ENCODE results near the gene CCDC137. TPM values are rescaled to one million over a fixed set of nuclear protein-coding genes. Genes with fewer than 3 reads are reported as not detected.

The CCDC137 gene
- total RNA-seq, 2 experiments from 2014 or later: 39.4 to 61.4 TPM

DNA sequence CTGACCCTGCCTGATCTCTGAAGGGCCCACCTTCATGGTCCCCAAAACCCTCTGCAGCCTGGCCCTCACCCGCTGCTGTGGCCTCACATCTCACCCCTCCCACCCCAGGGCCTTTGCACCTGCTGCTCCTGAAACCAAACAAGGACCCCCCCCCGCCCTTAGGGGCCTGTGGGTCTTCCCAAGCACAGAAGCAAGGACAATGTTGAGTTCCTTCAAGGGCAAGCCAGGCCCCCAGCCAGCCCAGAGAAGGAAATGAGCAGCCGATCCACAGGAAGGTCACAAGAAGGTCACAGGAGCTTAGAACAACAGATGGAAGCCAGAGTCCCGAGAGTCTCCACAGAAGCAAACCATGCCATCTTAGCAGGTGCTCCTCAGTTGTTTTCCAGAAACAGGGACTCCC lies 9.7 kb upstream of the CCDC137 start:
- Histone ChIP-seq H3K36me3 (ENCODE audit: insufficient read depth, low read length) (no peaks in the 10 kb centered on the region; the same call in 1 of the 2 replicates), H3K27ac (ENCODE audit: low read depth, low read length, poor library complexity, severe bottlenecking) (no peak overlapping the region), H3K4me2 (ENCODE audit: low read length) (no peak overlapping the region), H3K9me2 (ENCODE audit: insufficient read depth, low read length) (no peaks in the 10 kb centered on the region), H4K20me1 (ENCODE audit: insufficient read depth, low read length) (no peaks in the 10 kb centered on the region), H3K79me2 (ENCODE audit: insufficient read depth, low read depth, low read length) (no peaks in the 10 kb centered on the region), H2AFZ (ENCODE audit: low read length) (no peak overlapping the region), H3K4me1 (ENCODE audit: insufficient read depth, low read length, poor library complexity, severe bottlenecking) (peaks cover 30% of the 10 kb centered on the region), H3K4me3 (ENCODE audit: low read depth, low read length, poor library complexity, severe bottlenecking) (no peak overlapping the region), H3K9me3 (ENCODE audit: low read length) (no peaks in the 10 kb centered on the region)
- no TSS peak for BruUV-seq (replicated peaks)
- no peak for DNase-seq (ENCODE audit: low spot score)
- POLR2A ChIA-PET: interaction anchor here (0.6 to 1.6 kb wide), 2 partner anchors 8 to 480 kb away, joined by 3 read pairs; no protein-coding TSS in a partner anchor
- CTCF ChIA-PET (ENCODE audit: unreplicated experiment): no interaction called here
- TF ChIP-seq EZH2phosphoT487 (IDR thresholded peaks at IDR 0.05; ENCODE audit: borderline replicate concordance, low read depth, low read length): no peak
- TF ChIP-seq, protein P1, sequence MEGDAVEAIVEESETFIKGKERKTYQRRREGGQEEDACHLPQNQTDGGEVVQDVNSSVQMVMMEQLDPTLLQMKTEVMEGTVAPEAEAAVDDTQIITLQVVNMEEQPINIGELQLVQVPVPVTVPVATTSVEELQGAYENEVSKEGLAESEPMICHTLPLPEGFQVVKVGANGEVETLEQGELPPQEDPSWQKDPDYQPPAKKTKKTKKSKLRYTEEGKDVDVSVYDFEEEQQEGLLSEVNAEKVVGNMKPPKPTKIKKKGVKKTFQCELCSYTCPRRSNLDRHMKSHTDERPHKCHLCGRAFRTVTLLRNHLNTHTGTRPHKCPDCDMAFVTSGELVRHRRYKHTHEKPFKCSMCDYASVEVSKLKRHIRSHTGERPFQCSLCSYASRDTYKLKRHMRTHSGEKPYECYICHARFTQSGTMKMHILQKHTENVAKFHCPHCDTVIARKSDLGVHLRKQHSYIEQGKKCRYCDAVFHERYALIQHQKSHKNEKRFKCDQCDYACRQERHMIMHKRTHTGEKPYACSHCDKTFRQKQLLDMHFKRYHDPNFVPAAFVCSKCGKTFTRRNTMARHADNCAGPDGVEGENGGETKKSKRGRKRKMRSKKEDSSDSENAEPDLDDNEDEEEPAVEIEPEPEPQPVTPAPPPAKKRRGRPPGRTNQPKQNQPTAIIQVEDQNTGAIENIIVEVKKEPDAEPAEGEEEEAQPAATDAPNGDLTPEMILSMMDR (conservative IDR thresholded peaks at IDR 0.05; ENCODE audit: low read length): no peak
- intact Hi-C loops (cut with micrococcal nuclease; ENCODE audit: unreplicated experiment): no loop called here

DNA sequence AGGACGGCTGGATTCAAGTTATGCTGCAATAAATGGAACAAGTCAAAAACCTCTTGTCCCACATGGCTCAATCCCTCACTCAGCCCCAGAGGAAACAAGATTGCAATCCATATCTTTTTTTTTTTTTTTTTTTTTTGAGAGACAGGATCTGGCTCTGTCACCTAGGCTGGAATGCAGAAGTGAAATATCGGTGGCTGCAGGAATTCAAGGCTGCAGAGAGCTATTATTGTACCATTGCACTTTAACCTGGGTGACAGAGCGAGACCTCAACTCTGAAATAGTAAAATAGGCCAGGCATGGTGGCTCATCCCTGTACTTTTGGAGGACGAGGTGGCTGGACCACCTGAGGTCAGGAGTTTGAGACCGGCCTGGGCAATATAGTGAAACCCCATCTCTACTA lies 7.5 kb upstream of the CCDC137 start:
- Histone ChIP-seq H3K9me3 (ENCODE audit: low read length) (no peaks in the 10 kb centered on the region), H3K9me2 (ENCODE audit: insufficient read depth, low read length) (no peaks in the 10 kb centered on the region), H2AFZ (ENCODE audit: low read length) (no peak overlapping the region), H3K4me3 (ENCODE audit: low read depth, low read length, poor library complexity, severe bottlenecking) (no peak overlapping the region), H4K20me1 (ENCODE audit: insufficient read depth, low read length) (no peaks in the 10 kb centered on the region), H3K36me3 (ENCODE audit: insufficient read depth, low read length) (peaks cover 2% of the 10 kb centered on the region), H3K79me2 (ENCODE audit: insufficient read depth, low read depth, low read length) (no peaks in the 10 kb centered on the region), H3K27ac (ENCODE audit: low read depth, low read length, poor library complexity, severe bottlenecking) (no peak overlapping the region), H3K4me1 (ENCODE audit: insufficient read depth, low read length, poor library complexity, severe bottlenecking) (peaks cover 19% of the 10 kb centered on the region), H3K4me2 (ENCODE audit: low read length) (no peak overlapping the region)
- CTCF ChIA-PET (ENCODE audit: unreplicated experiment): no interaction called here
- BruUV-seq (replicated peaks): no TSS peak
- TF ChIP-seq, protein P1 (conservative IDR thresholded peaks at IDR 0.05; ENCODE audit: low read length): no peak
- no peak for TF ChIP-seq EZH2phosphoT487 (IDR thresholded peaks at IDR 0.05; ENCODE audit: borderline replicate concordance, low read depth, low read length)
- POLR2A ChIA-PET: no interaction called here
- intact Hi-C loops (cut with micrococcal nuclease; ENCODE audit: unreplicated experiment): no loop called here
- no peak for DNase-seq (ENCODE audit: low spot score)

DNA sequence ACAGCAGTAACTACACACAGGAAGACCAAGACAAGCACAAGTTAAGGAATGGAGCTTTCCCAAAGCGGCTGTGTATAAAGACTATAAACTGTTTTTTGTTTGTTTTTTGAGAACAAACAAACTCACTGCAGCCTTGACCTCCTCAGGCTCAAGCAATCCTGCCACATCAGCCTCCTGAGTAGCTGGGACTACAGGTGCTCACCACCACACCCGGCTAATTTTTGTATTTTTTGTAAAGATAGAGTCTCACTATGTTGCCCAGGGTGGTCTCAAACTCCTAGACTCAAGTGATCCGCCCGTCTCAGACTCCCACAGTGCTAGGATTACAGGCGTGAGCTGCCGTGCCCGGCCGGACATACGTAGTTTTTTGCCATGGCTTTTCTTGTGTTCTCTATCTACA lies 6.1 kb upstream of the CCDC137 start:
- H3K27ac ChIP-seq (ENCODE audit: low read depth, low read length, poor library complexity, severe bottlenecking): no peak overlapping the region
- no peak overlapping the region for H3K4me2 ChIP-seq (ENCODE audit: low read length)
- BruUV-seq (replicated peaks): no TSS peak
- intact Hi-C loops (cut with micrococcal nuclease; ENCODE audit: unreplicated experiment): no loop called here
- H3K79me2 ChIP-seq (ENCODE audit: insufficient read depth, low read depth, low read length): peaks cover 7% of the 10 kb centered on the region; the same call in 1 of the 2 replicates
- H4K20me1 ChIP-seq (ENCODE audit: insufficient read depth, low read length): no peaks in the 10 kb centered on the region
- peaks cover 15% of the 10 kb centered on the region for H3K36me3 ChIP-seq (ENCODE audit: insufficient read depth, low read length)
- no peak overlapping the region for H3K4me3 ChIP-seq (ENCODE audit: low read depth, low read length, poor library complexity, severe bottlenecking)
- CTCF ChIA-PET (ENCODE audit: unreplicated experiment): no interaction called here
- DNase-seq (ENCODE audit: low spot score): no peak
- POLR2A ChIA-PET: interaction anchor here (0.6 to 0.7 kb wide), 2 partner anchors 8 to 9 kb away, joined by 3 to 4 read pairs; no protein-coding TSS in a partner anchor
- no peak for TF ChIP-seq EZH2phosphoT487 (IDR thresholded peaks at IDR 0.05; ENCODE audit: borderline replicate concordance, low read depth, low read length)
- TF ChIP-seq, protein P1 (conservative IDR thresholded peaks at IDR 0.05; ENCODE audit: low read length): no peak
- no peak overlapping the region for H2AFZ ChIP-seq (ENCODE audit: low read length)
- H3K9me2 ChIP-seq (ENCODE audit: insufficient read depth, low read length): no peaks in the 10 kb centered on the region
- peaks cover 26% of the 10 kb centered on the region for H3K4me1 ChIP-seq (ENCODE audit: insufficient read depth, low read length, poor library complexity, severe bottlenecking)
- no peaks in the 10 kb centered on the region for H3K9me3 ChIP-seq (ENCODE audit: low read length)

Measured in OCI-LY7 (cell line).